ENCODE measurements around the gene NALCN. TPM values are rescaled to one million over a fixed set of nuclear protein-coding genes. Genes with fewer than 3 reads are reported as not detected.

NALCN gene
- total and polyA plus RNA-seq, 2 experiments from 2014 or later, result 0.50 to 0.87 TPM

GRCh38 chr13:101412076-101412475 lies 4.2 kb downstream of the NALCN start:
- Histone ChIP-seq H3K79me2 (replicated peaks; ENCODE audit: insufficient read depth) (no peaks in the 10 kb centered on the region), H3K9me2 (ENCODE audit: insufficient read depth) (no peaks in the 10 kb centered on the region), H3F3A (replicated peaks; ENCODE audit: low read depth) (no peaks in the 10 kb centered on the region), H3K27ac (ENCODE audit: low read depth) (no peak overlapping the region), H3K4me3 (no peak overlapping the region), H3K27me3 (ENCODE audit: insufficient read depth) (peaks cover 29% of the 10 kb centered on the region), H2AFZ (0 out of 2 replicates have a peak overlapping the region, but pooled peaks have one; percentile 14), H3K36me3 (ENCODE audit: insufficient read depth) (no peaks in the 10 kb centered on the region), H4K20me1 (replicated peaks; ENCODE audit: insufficient read depth) (no peaks in the 10 kb centered on the region), H3K4me2 (no peak overlapping the region), H3K4me1 (ENCODE audit: insufficient read depth) (0 out of 2 replicates have a peak, but pooled peaks cover 3% of the 10 kb centered on the region)
- no peak overlapping the region for H3K4me3 Mint-ChIP-seq
- no peak overlapping the region for H3K27ac Mint-ChIP-seq
- ATAC-seq, result no peak
- H3K36me3 Mint-ChIP-seq (ENCODE audit: low read depth), result no peaks in the 10 kb centered on the region
- H3K4me1 Mint-ChIP-seq, result peaks cover 2% of the 10 kb centered on the region; the same call in 1 of the 3 replicates
- peaks cover 11% of the 10 kb centered on the region for H3K27me3 Mint-ChIP-seq (ENCODE audit: insufficient read depth, low read depth, poor library complexity)
- no peak for DNase-seq (ENCODE audit: low spot score)
- no peak for TF ChIP-seq CTCF (conservative IDR thresholded peaks at IDR 0.05; ENCODE audit: low read depth in 2 of 2)
- no peak for TF ChIP-seq EZH2 (IDR thresholded peaks at IDR 0.05; ENCODE audit: low read depth, unreplicated experiment)
- TF ChIP-seq JUNB (IDR thresholded peaks at IDR 0.05; ENCODE audit: unreplicated experiment), result no peak
- no peak for TF ChIP-seq ZNF462 (CRISPR knock-in tag; IDR thresholded peaks at IDR 0.05)
- no peaks in the 10 kb centered on the region for H3K9me3 Mint-ChIP-seq
